SK-N-SH (cell line): ENCODE data around the gene SOX3. TPM values are rescaled to one million over a fixed set of nuclear protein-coding genes. Genes with fewer than 3 reads are reported as not detected.

Source experiments
- CTCF ChIA-PET: fragments of 300-600, 350-600 bp; formaldehyde crosslinking; extraction: SDS; loops from one replicate; lab custom pipeline; 2021; lab: Yijun Ruan, JAX
- POLR2A ChIA-PET: fragments of 350-600 bp; sonication (Branson Sonifier 250); formaldehyde crosslinking; extraction: SDS; loops from one replicate; lab custom pipeline; 2020; ENCODE audit warnings: antibody characterized with exemption, inconsistent platforms; lab: Yijun Ruan, JAX
- DNase-seq: peaks from one replicate; pipeline ENCODE4 v3.0.0; 2012
- H2AFZ ChIP-seq: fragments of 200-600 bp; sonication (generic); 2 replicates; pipeline ENCODE4 v1.8.1; 2016; ENCODE audit warnings: antibody characterized with exemption, mild to moderate bottlenecking, low read depth
- H3F3A ChIP-seq: fragments of 200-600 bp; sonication (generic); replicated peaks from 2 replicates; pipeline ENCODE3; 2016; ENCODE audit warnings: antibody characterized with exemption, mild to moderate bottlenecking; ENCODE audit not compliant: insufficient read depth
- H3K27ac ChIP-seq, 2 experiments: fragments of 200-500 bp in 1 of 2; fragments of 200-600 bp in 1 of 2; sonication (Bioruptor generic) in 1 of 2; sonication (generic), shearing (Covaris generic) in 1 of 2; 2 replicates each; pipeline versions ENCODE4 v1.5.1 to v1.6.1; 2014 to 2016; ENCODE audit warnings: low read depth in 2 of 2, inconsistent platforms in 1 of 2, low read length in 1 of 2, mild to moderate bottlenecking in 1 of 2, mixed read lengths in 1 of 2
- H3K27me3 ChIP-seq: fragments of 200-600 bp; sonication (generic), shearing (Covaris generic); 2 replicates; pipeline ENCODE4 v1.6.1; 2016; ENCODE audit warnings: mixed run types; ENCODE audit not compliant: insufficient read depth
- H3K36me3 ChIP-seq, 2 experiments: fragments of 200-500 bp in 1 of 2; fragments of 200-600 bp in 1 of 2; sonication (Bioruptor generic) in 1 of 2; sonication (generic) in 1 of 2; replicated peaks in 1 of 2; 2 replicates each; pipeline versions ENCODE3 to v1.5.1; 2014 to 2016; ENCODE audit warnings: low read length in 1 of 2, mild to moderate bottlenecking in 1 of 2; ENCODE audit not compliant: insufficient read depth in 2 of 2, control insufficient read depth in 1 of 2
- H3K4me1 ChIP-seq, 2 experiments: fragments of 200-500 bp in 1 of 2; fragments of 200-600 bp in 1 of 2; sonication (Bioruptor generic) in 1 of 2; sonication (generic), shearing (Covaris generic) in 1 of 2; 2 replicates each; pipeline versions ENCODE4 v1.5.1 to v1.6.1; 2014 to 2016; ENCODE audit warnings: low read depth in 1 of 2, low read length in 1 of 2, mixed run types in 1 of 2; ENCODE audit not compliant: insufficient read depth in 2 of 2, control insufficient read depth in 1 of 2
- H3K4me2 ChIP-seq: fragments of 200-600 bp; sonication (generic), shearing (Covaris generic); 2 replicates; pipeline ENCODE4 v1.6.1; 2017; ENCODE audit warnings: mixed run types
- H3K4me3 ChIP-seq, 2 experiments: fragments of 200-500 bp in 1 of 2; fragments of 200-600 bp in 1 of 2; sonication (Bioruptor generic) in 1 of 2; sonication (generic), shearing (Covaris generic) in 1 of 2; 2 replicates each; pipeline versions ENCODE4 v1.5.1 to v1.8.1; 2014 to 2016; ENCODE audit warnings: low read depth in 2 of 2, inconsistent platforms in 1 of 2, low read length in 1 of 2, mild to moderate bottlenecking in 1 of 2, mixed read lengths in 1 of 2, moderate library complexity in 1 of 2
- H3K79me2 ChIP-seq: fragments of 200-600 bp; sonication (generic); 2 replicates; pipeline ENCODE4 v1.8.1; 2017; ENCODE audit warnings: mild to moderate bottlenecking; ENCODE audit not compliant: insufficient read depth
- H3K9ac ChIP-seq: fragments of 200-600 bp; sonication (generic); 2 replicates; pipeline ENCODE4 v1.6.1; 2017; ENCODE audit warnings: mixed run types
- H3K9me2 ChIP-seq: fragments of 200-600 bp; sonication (generic); 2 replicates; pipeline ENCODE4 v1.6.1; 2017; ENCODE audit warnings: mixed run types
- H3K9me3 ChIP-seq: fragments of 200-600 bp; sonication (generic); 2 replicates; pipeline ENCODE4 v1.6.1; 2017; ENCODE audit warnings: mixed run types, mild to moderate bottlenecking, moderate library complexity
- H4K20me1 ChIP-seq: fragments of 200-600 bp; sonication (generic); 2 replicates; pipeline ENCODE4 v1.6.1; 2017; ENCODE audit warnings: mild to moderate bottlenecking, mixed run types; ENCODE audit not compliant: insufficient read depth
- CHD2 ChIP-seq: fragments of 150-350 bp; IDR thresholded peaks from 2 replicates; pipeline ENCODE4 v1.6.1; 2018; ENCODE audit warnings: low read length; ENCODE audit not compliant: partially characterized antibody
- FOSL2 ChIP-seq: IDR thresholded peaks from 2 replicates; pipeline ENCODE4 v1.4.0; 2012; ENCODE audit warnings: low read depth, mild to moderate bottlenecking, moderate library complexity, borderline replicate concordance
- FOXJ3 ChIP-seq: sonication (generic); formaldehyde crosslinking; IDR thresholded peaks from 2 replicates; pipeline ENCODE4 v1.5.1; 2020; ENCODE audit warnings: mild to moderate bottlenecking, missing genetic modification reagents
- FOXM1 ChIP-seq: IDR thresholded peaks from 2 replicates; pipeline ENCODE4 v1.4.0; 2012; ENCODE audit warnings: low read depth, mild to moderate bottlenecking
- GABPA ChIP-seq: IDR thresholded peaks from 2 replicates; pipeline ENCODE4 v1.4.0; 2012; ENCODE audit warnings: low read depth, mild to moderate bottlenecking
- MEF2A ChIP-seq: IDR thresholded peaks from 2 replicates; pipeline ENCODE4 v1.4.0; 2012; ENCODE audit warnings: low read depth, borderline replicate concordance
- NFIC ChIP-seq: IDR thresholded peaks from 2 replicates; pipeline ENCODE4 v1.4.0; 2012; ENCODE audit warnings: borderline replicate concordance
- POLR2AphosphoS5 ChIP-seq: IDR thresholded peaks from 2 replicates; pipeline ENCODE4 v1.6.1; 2012; ENCODE audit warnings: low read depth, low read length
- RAD21 ChIP-seq: IDR thresholded peaks from 2 replicates; pipeline ENCODE4 v1.6.1; 2012; ENCODE audit warnings: mild to moderate bottlenecking, low read length
- RCOR1 ChIP-seq: fragments of 150-350 bp; IDR thresholded peaks from 2 replicates; pipeline ENCODE4 v1.6.1; 2017; ENCODE audit warnings: antibody characterized with exemption, low read length
- RFX5 ChIP-seq: IDR thresholded peaks from 2 replicates; pipeline ENCODE4 v1.6.1; 2012; ENCODE audit warnings: mild to moderate bottlenecking, improper control_type of control experiment, low read length
- SIN3A ChIP-seq: IDR thresholded peaks from 2 replicates; pipeline ENCODE4 v1.6.1; 2012; ENCODE audit warnings: low read depth, mild to moderate bottlenecking, low read length, moderate library complexity, borderline replicate concordance
- TAF1 ChIP-seq: IDR thresholded peaks from 2 replicates; pipeline ENCODE4 v1.6.1; 2012; ENCODE audit warnings: low read depth, mild to moderate bottlenecking, low read length, moderate library complexity, borderline replicate concordance
- TCF12 ChIP-seq: IDR thresholded peaks from 2 replicates; pipeline ENCODE4 v1.4.0; 2012
- WGBS: methylation state at CpG from one replicate; pipeline ENCODE4 v1.1.6; 2017; ENCODE audit warnings: low lambda C conversion rate; 5-methylcytosine and 5-hydroxymethylcytosine counted together
- polyA plus RNA-seq, 3 experiments: library from polyadenylated mRNA; depleted of rRNA; stranded (reverse); fragments of >200 nt; gene quantifications; 2 replicates each; pipeline ENCODE4 v1.2.3, GENCODE V29; 2012
- TF ChIP-seq, protein P1 (sequence below): IDR thresholded peaks from 2 replicates; pipeline ENCODE4 v1.4.0; 2012; ENCODE audit warnings: low read depth
- TF ChIP-seq, protein P2 (sequence below): fragments of 200-600 bp; sonication (generic); IDR thresholded peaks from 2 replicates; pipeline ENCODE4 v1.6.1; 2017; ENCODE audit warnings: antibody characterized with exemption, mild to moderate bottlenecking, moderate library complexity
- TF ChIP-seq, protein P3 (sequence below): IDR thresholded peaks from 2 replicates; pipeline ENCODE4 v1.4.0; 2012; ENCODE audit warnings: low read depth, borderline replicate concordance

Gene SOX3
- polyA plus RNA-seq, 1 of the 3 experiments (the other 2 are of a cell fraction), result not detected

DNA sequence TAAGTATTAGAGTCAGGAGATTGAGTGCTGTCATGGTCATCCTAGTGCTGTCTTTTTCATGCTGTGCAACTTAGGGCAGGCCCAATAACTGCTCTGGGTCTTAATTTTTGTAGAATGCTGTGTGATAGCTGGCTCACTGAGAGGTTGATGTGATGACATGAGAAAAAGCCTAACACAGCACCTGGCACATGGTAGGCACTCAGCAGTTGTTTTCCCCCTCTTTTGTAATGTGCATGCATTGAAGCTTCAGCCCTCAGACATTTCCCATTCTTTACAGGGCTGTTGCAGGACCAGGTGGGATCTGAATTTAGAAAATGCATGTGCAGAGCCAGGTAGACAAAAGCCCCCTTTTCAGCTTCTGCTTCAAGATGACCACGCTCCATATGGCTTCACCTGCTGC lies 44.1 kb upstream of the SOX3 start:
- Histone ChIP-seq H4K20me1 (no peaks in the 10 kb centered on the region), H2AFZ (no peak overlapping the region), H3K9me2 (no peaks in the 10 kb centered on the region), H3K27ac (no peak overlapping the region), H3F3A (no peaks in the 10 kb centered on the region), H3K4me1 (no peaks in the 10 kb centered on the region), H3K27me3 (no peaks in the 10 kb centered on the region; the same call in none of the 2 replicates), H3K36me3 (no peaks in the 10 kb centered on the region), H3K4me2 (no peak overlapping the region), H3K4me3 (no peak overlapping the region), H3K79me2 (no peaks in the 10 kb centered on the region), H3K9me3 (no peaks in the 10 kb centered on the region), H3K9ac (no peak overlapping the region)
- DNase-seq, result no peak
- TF ChIP-seq GABPA, result no peak
- TF ChIP-seq, protein P1, sequence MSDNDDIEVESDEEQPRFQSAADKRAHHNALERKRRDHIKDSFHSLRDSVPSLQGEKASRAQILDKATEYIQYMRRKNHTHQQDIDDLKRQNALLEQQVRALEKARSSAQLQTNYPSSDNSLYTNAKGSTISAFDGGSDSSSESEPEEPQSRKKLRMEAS, result no peak
- TF ChIP-seq, protein P2, sequence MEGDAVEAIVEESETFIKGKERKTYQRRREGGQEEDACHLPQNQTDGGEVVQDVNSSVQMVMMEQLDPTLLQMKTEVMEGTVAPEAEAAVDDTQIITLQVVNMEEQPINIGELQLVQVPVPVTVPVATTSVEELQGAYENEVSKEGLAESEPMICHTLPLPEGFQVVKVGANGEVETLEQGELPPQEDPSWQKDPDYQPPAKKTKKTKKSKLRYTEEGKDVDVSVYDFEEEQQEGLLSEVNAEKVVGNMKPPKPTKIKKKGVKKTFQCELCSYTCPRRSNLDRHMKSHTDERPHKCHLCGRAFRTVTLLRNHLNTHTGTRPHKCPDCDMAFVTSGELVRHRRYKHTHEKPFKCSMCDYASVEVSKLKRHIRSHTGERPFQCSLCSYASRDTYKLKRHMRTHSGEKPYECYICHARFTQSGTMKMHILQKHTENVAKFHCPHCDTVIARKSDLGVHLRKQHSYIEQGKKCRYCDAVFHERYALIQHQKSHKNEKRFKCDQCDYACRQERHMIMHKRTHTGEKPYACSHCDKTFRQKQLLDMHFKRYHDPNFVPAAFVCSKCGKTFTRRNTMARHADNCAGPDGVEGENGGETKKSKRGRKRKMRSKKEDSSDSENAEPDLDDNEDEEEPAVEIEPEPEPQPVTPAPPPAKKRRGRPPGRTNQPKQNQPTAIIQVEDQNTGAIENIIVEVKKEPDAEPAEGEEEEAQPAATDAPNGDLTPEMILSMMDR, result no peak
- TF ChIP-seq NFIC, result no peak
- TF ChIP-seq, protein P3, sequence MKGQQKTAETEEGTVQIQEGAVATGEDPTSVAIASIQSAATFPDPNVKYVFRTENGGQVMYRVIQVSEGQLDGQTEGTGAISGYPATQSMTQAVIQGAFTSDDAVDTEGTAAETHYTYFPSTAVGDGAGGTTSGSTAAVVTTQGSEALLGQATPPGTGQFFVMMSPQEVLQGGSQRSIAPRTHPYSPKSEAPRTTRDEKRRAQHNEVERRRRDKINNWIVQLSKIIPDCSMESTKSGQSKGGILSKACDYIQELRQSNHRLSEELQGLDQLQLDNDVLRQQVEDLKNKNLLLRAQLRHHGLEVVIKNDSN, result no peak
- TF ChIP-seq TCF12, result no peak
- TF ChIP-seq FOSL2, result no peak
- TF ChIP-seq POLR2AphosphoS5, result no peak
- no peak for TF ChIP-seq RAD21
- TF ChIP-seq TAF1, result no peak
- no peak for TF ChIP-seq RFX5
- no peak for TF ChIP-seq FOXM1
- no peak for TF ChIP-seq FOXJ3 (CRISPR knock-in tag)
- no peak for TF ChIP-seq SIN3A
- no peak for TF ChIP-seq RCOR1
- no peak for TF ChIP-seq MEF2A
- no peak for TF ChIP-seq CHD2
- ChIA-PET CTCF (no interaction called here), POLR2A (no interaction called here)
- WGBS, result 0% methylated on average over 1 of the region's 1 CpG

DNA sequence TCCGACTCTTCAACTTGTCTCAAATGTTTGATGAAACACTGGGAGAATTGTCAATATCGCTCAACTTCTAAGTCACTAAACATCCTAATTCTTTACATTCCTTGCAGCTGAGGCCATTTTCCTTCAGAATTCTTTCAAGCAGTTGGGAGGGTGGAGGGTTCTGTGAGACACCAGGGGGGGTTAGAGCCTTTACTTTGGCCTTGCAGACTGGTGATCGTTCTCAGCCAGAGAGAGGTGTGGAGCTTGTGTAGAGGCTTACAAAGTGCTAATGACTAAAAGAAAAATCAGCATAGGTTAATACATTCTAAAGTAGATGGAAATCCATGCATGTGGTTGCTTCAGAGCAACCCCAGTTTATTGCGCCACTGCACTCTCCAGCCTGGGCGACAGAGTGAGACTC lies 21.3 kb upstream of the SOX3 start:
- no peak for DNase-seq
- H3F3A ChIP-seq, result peaks cover 5% of the 10 kb centered on the region
- no peak overlapping the region for H3K4me2 ChIP-seq
- no peak overlapping the region for H3K9ac ChIP-seq
- no peak for TF ChIP-seq FOXM1
- 29% methylated on average over 5 of the region's 5 CpGs for WGBS
- no peak overlapping the region for H3K27ac ChIP-seq
- ChIA-PET POLR2A (no interaction called here), CTCF (interaction anchor here (0.6 kb wide), 1 partner anchor 139 kb away, joined by 3 read pairs; no protein-coding TSS in a partner anchor)
- no peak overlapping the region for H3K4me3 ChIP-seq
- H4K20me1 ChIP-seq, result no peaks in the 10 kb centered on the region
- no peaks in the 10 kb centered on the region for H3K36me3 ChIP-seq
- no peaks in the 10 kb centered on the region for H3K9me3 ChIP-seq
- no peak overlapping the region for H2AFZ ChIP-seq
- H3K4me1 ChIP-seq, result no peaks in the 10 kb centered on the region
- H3K79me2 ChIP-seq, result no peaks in the 10 kb centered on the region
- no peaks in the 10 kb centered on the region for H3K9me2 ChIP-seq
- H3K27me3 ChIP-seq, result no peaks in the 10 kb centered on the region; the same call in 1 of the 2 replicates
